Right atrium auricular region (tissue), 2 donors: ENCODE measurements around the gene CROCC2. TPM values are rescaled to one million over a fixed set of nuclear protein-coding genes. Genes with fewer than 3 reads are reported as not detected.
A peak's percentile ranks its signal among the peaks of the same experiment; 100 is the strongest.

Experiments used
- DNase-seq: peaks from one replicate; pipeline ENCODE4 v3.0.0-alpha.2; 2019; ENCODE audit warnings: low spot score
- H3K27ac ChIP-seq, 2 donors: fragments of 200-600 bp; sonication (generic); 1 replicate in 1 of 2; 2 replicates in 1 of 2; pipeline ENCODE4 v1.5.1; 2016 to 2019
- H3K27me3 ChIP-seq, 2 donors: fragments of 200-600 bp; sonication (generic); one replicate each; pipeline versions ENCODE4 v1.5.1 to v1.6.0; 2017 to 2019
- H3K36me3 ChIP-seq: fragments of 200-600 bp; sonication (generic); one replicate; pipeline ENCODE4 v1.5.1; 2016
- H3K4me1 ChIP-seq, 2 donors: fragments of 200-600 bp; sonication (generic); one replicate each; pipeline versions ENCODE4 v1.5.1 to v1.6.0; 2017 to 2019
- H3K4me3 ChIP-seq, 2 donors: fragments of 200-600 bp; sonication (generic); 1 replicate in 1 of 2; 2 replicates in 1 of 2; pipeline ENCODE4 v1.5.1; 2017 to 2019; ENCODE audit warnings: mild to moderate bottlenecking in 1 of 2, moderate library complexity in 1 of 2
- H3K9me3 ChIP-seq, 2 donors: fragments of 200-600 bp; sonication (generic); one replicate each; pipeline ENCODE4 v1.5.1; 2019
- total RNA-seq, 2 donors: library from RNA; depleted of rRNA; stranded (reverse); fragments of >200 nt; gene quantifications; one replicate each; pipeline ENCODE4 v1.1.0, GENCODE V29; 2016
- TF ChIP-seq, protein P1 (sequence below), 2 donors: fragments of 200-600 bp; sonication (generic); IDR thresholded peaks; one replicate each; pipeline ENCODE4 v1.5.1; 2019; ENCODE audit warnings: antibody characterized with exemption in 2 of 2

CROCC2 gene
- total RNA-seq, 2 donors from 2014 or later, result not detected

DNA sequence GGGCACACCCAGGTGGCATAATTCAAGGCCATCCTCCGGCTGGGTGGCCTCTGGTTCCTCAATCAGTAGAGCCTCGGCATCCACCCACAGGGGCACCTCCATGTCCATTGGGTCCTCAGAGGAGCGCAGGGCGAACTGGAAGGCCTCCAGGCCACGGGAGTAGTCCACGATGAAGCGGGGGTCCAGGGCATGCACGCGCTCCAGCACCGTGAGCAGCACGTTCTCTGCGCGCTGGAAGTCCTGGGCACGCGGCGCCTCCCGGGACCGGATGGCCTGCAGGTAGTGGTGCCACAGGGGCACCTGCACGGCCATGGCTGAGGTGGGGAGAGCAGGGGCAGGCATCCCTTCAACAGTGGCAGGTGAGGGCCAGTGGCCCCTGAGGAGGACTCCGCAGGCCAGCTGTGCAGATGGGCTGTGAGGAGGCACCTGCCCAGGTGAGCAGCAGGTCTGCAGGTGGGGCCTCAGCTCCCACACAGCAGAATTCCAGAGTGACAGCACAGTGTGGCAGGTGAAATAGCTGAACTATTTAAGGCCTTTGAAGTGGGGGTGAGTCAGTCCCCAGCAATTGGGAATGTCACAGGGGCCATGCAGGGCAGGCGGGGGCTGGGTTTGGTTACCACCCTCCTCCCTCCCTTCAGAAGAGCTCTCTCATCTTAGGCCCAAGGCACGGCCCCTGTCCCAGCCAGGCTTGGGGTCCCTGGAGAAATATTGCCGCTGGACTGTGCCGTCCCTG, 10.3 kb upstream of the CROCC2 start, which contains the start of gene MAB21L4:
MAB21L4 (minus strand) TSS at position 501 of the 733 bp plus-strand sequence; CDS start at position 342, 159 bp downstream.
- no peaks in the 10 kb centered on the region for H3K36me3 ChIP-seq
- no peak for DNase-seq
- no peak within 1 kb of the TSS for H3K27ac ChIP-seq
- H3K9me3 ChIP-seq, result no peaks in the 10 kb centered on the region
- H3K4me1 ChIP-seq, result peaks cover 0 to 21% of the 10 kb centered on the region in 2 donors
- no peak within 1 kb of the TSS for H3K4me3 ChIP-seq
- H3K27me3 ChIP-seq, result no peaks in the 10 kb centered on the region
- TF ChIP-seq, protein P1, sequence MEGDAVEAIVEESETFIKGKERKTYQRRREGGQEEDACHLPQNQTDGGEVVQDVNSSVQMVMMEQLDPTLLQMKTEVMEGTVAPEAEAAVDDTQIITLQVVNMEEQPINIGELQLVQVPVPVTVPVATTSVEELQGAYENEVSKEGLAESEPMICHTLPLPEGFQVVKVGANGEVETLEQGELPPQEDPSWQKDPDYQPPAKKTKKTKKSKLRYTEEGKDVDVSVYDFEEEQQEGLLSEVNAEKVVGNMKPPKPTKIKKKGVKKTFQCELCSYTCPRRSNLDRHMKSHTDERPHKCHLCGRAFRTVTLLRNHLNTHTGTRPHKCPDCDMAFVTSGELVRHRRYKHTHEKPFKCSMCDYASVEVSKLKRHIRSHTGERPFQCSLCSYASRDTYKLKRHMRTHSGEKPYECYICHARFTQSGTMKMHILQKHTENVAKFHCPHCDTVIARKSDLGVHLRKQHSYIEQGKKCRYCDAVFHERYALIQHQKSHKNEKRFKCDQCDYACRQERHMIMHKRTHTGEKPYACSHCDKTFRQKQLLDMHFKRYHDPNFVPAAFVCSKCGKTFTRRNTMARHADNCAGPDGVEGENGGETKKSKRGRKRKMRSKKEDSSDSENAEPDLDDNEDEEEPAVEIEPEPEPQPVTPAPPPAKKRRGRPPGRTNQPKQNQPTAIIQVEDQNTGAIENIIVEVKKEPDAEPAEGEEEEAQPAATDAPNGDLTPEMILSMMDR (IDR thresholded peaks at IDR 0.05), result no peak

DNA sequence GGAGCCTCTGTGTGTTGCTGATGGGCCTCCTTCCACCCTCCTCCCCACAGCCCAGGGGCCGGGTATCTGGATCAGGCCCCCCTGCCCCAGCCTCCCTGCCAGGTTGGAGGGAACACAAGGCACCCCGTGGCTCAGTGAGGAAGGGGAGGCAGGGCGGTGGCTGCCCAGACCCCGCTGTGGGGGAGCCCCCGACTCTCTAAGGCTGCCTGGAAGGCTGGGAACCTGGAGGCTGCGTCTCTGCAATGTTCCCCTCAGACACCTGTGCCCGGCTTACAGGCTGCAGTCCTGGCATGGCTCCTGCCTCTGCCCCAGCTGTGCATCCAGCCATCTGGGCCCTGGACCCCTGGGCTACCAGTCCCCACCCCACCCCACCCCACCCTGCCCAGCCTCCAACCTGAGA, 9.7 kb upstream of the CROCC2 start:
- Histone ChIP-seq H3K9me3 (no peaks in the 10 kb centered on the region), H3K27me3 (no peaks in the 10 kb centered on the region), H3K4me3 (no peak overlapping the region), H3K27ac (no peak overlapping the region), H3K36me3 (no peaks in the 10 kb centered on the region), H3K4me1 (peaks cover 0 to 21% of the 10 kb centered on the region in 2 donors)
- DNase-seq, result no peak
- TF ChIP-seq, protein P1 (IDR thresholded peaks at IDR 0.05), result no peak

DNA sequence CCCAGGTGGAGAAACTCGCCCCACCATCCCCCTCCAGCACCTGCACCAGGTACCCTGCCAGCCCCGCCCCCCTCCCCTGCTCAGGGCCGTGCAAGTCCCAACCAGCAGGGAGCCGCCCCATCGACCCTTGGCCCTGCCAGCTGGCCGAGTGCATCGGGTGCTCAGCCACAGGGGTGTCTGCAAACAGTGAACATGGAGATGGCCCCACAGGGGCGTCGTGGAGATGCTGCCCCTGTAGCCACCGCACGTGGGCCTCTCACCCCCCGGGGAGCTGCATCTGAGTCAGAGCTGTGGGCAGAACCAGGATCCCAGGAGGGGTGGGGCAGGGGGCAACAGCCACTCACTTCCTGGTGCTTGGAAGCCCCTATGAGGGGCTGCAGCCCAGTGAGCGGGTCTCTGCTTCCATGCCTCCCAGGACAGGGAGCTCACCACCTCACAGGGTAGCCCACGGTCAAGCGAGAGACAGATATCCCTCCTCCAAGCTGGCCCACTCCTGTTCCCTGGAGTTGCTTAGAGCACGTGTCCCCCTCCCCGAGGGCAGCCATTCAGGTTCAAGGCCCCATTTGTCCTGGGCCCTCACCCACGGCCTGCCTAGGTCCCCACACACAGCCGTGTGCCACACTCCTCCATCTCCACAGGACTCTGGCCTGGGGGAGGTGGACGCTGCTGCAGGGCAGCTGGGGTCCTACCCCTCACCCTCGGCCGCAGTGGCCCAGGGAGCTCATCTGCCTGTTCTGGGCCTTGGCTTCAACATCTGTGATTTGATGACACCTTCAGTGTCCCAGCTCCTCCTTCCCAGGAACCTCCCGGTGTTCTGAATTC, 9.1 kb upstream of the CROCC2 start:
- Histone ChIP-seq H3K27me3 (no peaks in the 10 kb centered on the region), H3K4me3 (no peak overlapping the region), H3K9me3 (no peaks in the 10 kb centered on the region), H3K27ac (no peak overlapping the region), H3K4me1 (peaks cover 0 to 21% of the 10 kb centered on the region in 2 donors), H3K36me3 (no peaks in the 10 kb centered on the region)
- TF ChIP-seq, protein P1 (IDR thresholded peaks at IDR 0.05), result no peak
- no peak for DNase-seq

DNA sequence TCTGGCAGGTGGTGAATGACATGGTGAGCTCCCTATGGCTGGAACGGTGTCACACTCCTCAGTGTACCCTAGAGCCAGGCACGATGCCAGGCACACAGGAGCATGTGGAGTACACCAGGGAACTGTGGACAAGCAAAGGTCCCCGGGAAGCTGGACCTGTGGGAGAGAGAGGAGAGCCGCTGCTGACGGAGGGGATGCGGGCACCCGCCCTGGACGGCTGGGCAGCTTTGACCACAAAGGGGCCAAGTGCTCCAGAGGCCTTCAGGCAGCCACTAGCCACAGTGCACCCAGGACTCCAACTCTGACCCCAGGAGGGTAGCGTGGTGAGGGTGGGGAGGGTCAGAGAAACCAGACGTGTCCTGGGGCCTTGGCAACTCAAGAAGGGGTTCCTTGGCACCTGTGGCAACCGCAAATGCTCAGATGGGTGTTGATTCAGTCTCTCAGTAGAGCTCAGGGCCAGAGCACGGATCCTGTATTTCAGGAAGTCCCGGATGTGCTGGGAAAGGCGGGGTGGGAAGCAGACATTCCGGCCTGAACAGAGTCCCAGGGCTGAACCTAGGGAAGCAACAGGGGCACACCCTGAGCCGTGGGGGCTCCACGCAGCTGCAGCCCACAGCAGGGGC, 7.9 kb upstream of the CROCC2 start:
- Histone ChIP-seq H3K4me1 (peaks cover 0 to 21% of the 10 kb centered on the region in 2 donors), H3K36me3 (no peaks in the 10 kb centered on the region), H3K4me3 (no peak overlapping the region), H3K27ac (peak overlapping the region; percentile 40 to 46), H3K27me3 (no peaks in the 10 kb centered on the region), H3K9me3 (no peaks in the 10 kb centered on the region)
- TF ChIP-seq, protein P1 (IDR thresholded peaks at IDR 0.05), result no peak
- no peak for DNase-seq

DNA sequence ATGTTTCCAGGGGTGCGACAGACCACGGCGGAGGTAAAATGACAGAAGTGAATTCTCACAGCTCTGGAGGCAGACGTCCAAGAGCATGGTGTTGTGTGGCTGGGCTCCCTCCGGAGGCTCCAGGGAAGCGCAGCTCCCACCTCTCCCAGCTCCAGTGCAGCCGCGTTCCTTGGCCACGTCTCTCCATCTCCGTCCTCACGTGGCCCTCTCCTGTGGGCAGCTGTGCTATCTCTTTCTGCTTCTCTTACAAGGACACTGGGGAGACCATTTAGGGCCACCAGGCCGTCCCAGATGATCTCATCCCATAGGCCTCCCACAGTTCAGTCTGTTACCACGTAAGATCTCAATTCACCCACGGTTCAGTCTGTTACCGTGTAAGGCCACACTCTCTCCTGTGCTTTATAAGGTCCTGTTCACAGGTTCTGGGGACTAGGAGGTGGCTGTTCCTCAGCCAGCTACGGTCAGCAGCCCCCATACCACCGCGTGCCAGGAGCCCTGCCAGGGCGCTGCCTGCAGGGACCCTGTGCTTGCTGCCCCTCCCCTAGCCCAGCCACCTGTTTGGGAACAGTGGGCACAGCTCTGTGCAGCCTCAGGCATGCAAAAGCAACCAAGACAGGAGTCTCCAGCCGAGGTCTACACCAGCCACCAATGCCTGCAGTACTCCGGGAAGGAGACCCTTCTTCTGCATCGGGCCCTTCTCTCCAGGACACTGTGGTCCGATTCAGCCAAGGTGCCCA, 7.2 kb upstream of the CROCC2 start:
- TF ChIP-seq, protein P1 (IDR thresholded peaks at IDR 0.05), result no peak
- Histone ChIP-seq H3K36me3 (no peaks in the 10 kb centered on the region), H3K9me3 (no peaks in the 10 kb centered on the region), H3K27ac (peak overlapping the region in 1 of 2 donors; percentile 46), H3K27me3 (no peaks in the 10 kb centered on the region), H3K4me3 (no peak overlapping the region), H3K4me1 (peaks cover 0 to 21% of the 10 kb centered on the region in 2 donors)
- DNase-seq, result no peak
